Gastrocnemius medialis (tissue), 4 donors: ENCODE data around the gene CAMTA1.
"Not testable (repeated sequence)": the region's sequence is repeated elsewhere in the genome, so short reads cannot be mapped to it uniquely, and the experiment has no call there.

Experiments
- POLR2A ChIP-seq, 2 donors: fragments of 450-650 bp; IDR thresholded peaks; one replicate each; pipeline ENCODE4 v1.6.1; 2017; ENCODE audit warnings: antibody characterized with exemption in 2 of 2, mild to moderate bottlenecking in 2 of 2, moderate library complexity in 2 of 2
- TF ChIP-seq, protein P1 (sequence below), 5 experiments: fragments of 450-650 bp in 3 of 5; fragments of 200-600 bp in 2 of 5; sonication (generic) in 2 of 5; IDR thresholded peaks in 4 of 5; conservative IDR thresholded peaks in 1 of 5; 1 replicate in 4 of 5; 2 replicates in 1 of 5; pipeline ENCODE4 v1.5.1; 2016 to 2019; ENCODE audit warnings: antibody characterized with exemption in 5 of 5, mild to moderate bottlenecking in 3 of 5, moderate library complexity in 3 of 5

DNA sequence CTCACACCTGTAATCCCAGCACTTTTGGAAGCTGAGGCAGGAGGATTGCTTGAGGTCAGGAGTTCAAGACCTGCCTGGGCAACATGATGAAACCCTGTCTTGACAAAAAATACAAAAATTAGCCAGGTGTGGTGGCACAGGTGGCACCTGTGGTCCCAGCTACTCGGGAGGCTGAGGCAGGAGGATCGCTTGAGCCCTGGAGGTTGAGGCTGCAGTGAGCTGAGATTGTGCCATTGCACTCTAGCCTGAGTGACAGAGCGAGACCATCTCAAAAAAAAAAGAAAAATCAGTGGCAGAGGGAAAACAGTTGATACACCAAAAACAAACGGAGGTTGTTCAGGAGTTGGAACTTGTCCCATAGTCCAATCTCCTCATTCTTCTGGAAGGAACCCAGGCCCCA, 904.1 kb downstream of the CAMTA1 start:
- TF ChIP-seq, protein P1, sequence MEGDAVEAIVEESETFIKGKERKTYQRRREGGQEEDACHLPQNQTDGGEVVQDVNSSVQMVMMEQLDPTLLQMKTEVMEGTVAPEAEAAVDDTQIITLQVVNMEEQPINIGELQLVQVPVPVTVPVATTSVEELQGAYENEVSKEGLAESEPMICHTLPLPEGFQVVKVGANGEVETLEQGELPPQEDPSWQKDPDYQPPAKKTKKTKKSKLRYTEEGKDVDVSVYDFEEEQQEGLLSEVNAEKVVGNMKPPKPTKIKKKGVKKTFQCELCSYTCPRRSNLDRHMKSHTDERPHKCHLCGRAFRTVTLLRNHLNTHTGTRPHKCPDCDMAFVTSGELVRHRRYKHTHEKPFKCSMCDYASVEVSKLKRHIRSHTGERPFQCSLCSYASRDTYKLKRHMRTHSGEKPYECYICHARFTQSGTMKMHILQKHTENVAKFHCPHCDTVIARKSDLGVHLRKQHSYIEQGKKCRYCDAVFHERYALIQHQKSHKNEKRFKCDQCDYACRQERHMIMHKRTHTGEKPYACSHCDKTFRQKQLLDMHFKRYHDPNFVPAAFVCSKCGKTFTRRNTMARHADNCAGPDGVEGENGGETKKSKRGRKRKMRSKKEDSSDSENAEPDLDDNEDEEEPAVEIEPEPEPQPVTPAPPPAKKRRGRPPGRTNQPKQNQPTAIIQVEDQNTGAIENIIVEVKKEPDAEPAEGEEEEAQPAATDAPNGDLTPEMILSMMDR (IDR thresholded peaks at IDR 0.05 in 4 of 5, conservative IDR thresholded peaks at IDR 0.05 in 1 of 5) = not testable (repeated sequence)
- not testable (repeated sequence) for TF ChIP-seq POLR2A (IDR thresholded peaks at IDR 0.05)
